Stimulated activated CD8-positive, alpha-beta memory T cell treated with anti-CD3 and anti-CD28 coated beads, Interleukin-12 subunit alpha, Interleukin-12 subunit beta, amount 100 ng/mL, for 4 hours (primary cell): ENCODE data around the gene DLGAP1.

Source experiments
- DNase-seq: peaks from one replicate; pipeline ENCODE4 v3.0.0-alpha.2; 2020; ENCODE audit warnings: low read depth

The DLGAP1 gene

DNA sequence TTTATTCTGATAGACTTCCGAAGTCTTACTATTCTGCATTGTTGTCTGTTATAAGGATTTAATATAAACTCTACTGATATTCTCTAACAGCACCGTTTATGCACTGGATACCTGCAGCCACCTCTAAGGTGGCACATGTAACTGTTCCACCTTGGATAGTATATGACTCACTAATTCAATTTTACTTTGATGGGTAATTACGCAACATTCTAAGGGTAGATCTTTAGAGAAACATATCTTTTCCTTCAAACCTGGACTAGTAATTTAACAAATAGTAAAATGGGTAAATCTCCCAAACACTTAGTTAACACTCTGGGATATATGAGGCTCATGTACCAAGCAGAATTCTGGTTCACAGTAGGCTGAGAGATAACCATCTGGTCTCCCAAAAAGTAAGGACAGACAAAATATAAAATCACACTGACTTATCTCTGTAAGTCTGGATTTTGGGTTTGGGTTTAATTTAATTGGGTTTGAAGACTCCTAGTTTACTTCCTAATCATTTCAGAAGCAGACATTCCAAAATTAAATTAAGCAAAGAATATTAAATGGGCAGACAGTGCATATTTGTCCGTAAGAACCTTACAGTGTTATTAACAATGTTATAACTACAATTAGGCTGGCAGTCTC is 590.3 kb downstream of the DLGAP1 start:
- no peak for DNase-seq

DNA sequence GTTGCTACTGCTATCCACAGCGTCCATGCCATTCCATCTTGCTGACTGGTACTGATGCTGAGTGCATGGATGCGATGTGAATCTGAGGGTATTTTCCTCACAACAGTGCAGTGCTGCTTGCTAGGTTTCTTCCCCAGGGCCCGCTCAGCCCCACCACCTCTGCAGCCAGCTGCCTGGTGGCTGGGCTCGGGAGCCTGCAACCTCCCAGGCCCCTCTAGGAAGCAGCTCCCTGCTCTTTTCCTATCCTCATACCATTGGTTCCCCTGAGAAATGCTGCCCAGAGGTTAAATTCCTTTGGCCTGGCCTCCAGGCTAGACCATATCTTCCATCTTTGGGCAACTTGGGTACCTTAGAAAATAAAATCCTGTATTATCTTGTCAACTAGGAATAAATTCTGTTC is 591.5 kb downstream of the DLGAP1 start:
- no peak for DNase-seq

GRCh38 chr18:3863006-3863405 is 592.1 kb downstream of the DLGAP1 start:
- no peak for DNase-seq

GRCh38 chr18:3861495-3861894 is 593.6 kb downstream of the DLGAP1 start:
- DNase-seq: no peak

GRCh38 chr18:3857544-3857943 is 597.6 kb downstream of the DLGAP1 start:
- DNase-seq: no peak

DNA sequence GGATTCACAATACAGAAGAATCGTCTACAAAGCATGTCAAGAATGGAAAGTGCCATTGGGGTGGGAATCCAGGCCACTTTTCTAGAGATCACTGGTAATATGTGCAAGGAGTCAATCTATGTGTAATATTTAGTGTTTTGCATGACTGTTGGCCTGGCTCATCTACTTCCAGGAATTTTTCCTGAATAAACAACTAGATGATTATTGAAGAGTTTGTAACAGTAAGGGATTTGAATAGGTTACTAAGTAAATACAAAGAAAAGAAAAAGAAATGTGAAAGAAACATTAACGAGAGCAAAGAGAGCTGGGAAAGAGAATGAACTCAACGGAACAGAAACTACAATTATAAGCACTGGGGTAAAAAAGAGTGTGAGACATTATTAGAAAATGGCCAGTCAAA is 599.1 kb downstream of the DLGAP1 start:
- DNase-seq: no peak

- no peak for DNase-seq
Observed at GRCh38 chr18:3852321-3852720, 602.8 kb downstream of the DLGAP1 start.

GRCh38 chr18:3851159-3851558 is 603.9 kb downstream of the DLGAP1 start:
- DNase-seq: no peak

- DNase-seq: no peak
Observed at GRCh38 chr18:3848316-3848715, 606.8 kb downstream of the DLGAP1 start.

DNA sequence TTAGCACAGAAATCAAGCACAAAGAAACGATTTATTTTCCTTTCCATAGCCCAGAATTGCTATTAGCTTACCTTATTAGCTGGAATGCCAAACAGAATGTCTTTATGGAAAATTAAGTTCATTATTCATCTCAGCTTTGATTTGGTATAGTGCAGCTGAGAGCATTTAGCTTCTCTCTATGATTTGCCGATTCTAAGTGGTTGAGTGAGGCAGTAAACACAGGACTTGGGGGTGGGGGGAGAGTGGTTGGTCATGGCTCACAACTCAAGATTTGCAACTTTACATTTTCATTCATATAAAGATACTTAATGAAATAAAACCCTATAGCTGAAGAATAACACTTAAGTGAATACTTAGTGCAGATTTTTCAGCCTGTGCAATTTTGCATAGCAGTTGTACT is 609.9 kb downstream of the DLGAP1 start:
- no peak for DNase-seq

- DNase-seq: no peak
Observed at GRCh38 chr18:3842844-3843243, 612.3 kb downstream of the DLGAP1 start.

- no peak for DNase-seq
Observed at GRCh38 chr18:3840766-3841165, 614.3 kb downstream of the DLGAP1 start.

GRCh38 chr18:3839581-3839981 is 615.5 kb downstream of the DLGAP1 start:
- no peak for DNase-seq

GRCh38 chr18:3836483-3837335 is 618.4 kb downstream of the DLGAP1 start:
- DNase-seq: no peak

DNA sequence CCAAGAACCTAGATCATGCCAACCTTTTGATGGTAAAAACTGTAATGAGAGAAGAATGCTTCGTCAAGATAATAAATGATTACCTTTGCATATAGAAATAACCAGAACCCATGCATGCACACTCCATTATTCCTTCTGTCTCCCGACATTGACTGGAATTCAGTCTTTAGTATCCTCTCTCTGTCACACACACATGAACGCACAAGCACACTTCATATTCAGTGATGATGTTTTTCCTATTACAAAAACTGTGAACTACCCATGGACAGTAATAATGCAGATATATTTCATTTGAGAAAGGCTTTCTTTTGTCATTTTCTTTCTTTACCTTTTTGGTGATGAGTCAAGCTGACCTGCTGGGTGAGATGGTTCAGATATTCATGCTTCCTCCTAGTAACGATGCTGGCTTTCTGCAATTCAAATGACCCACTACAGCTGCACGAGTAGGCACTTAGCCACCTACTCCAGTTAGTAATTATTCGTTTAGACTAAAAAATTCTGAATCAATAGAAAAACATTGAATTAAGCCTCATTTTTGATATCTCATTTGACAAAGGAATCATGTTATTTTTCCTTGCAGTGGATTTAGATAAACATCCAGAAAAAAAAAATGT is 623.0 kb downstream of the DLGAP1 start:
- DNase-seq: no peak

DNA sequence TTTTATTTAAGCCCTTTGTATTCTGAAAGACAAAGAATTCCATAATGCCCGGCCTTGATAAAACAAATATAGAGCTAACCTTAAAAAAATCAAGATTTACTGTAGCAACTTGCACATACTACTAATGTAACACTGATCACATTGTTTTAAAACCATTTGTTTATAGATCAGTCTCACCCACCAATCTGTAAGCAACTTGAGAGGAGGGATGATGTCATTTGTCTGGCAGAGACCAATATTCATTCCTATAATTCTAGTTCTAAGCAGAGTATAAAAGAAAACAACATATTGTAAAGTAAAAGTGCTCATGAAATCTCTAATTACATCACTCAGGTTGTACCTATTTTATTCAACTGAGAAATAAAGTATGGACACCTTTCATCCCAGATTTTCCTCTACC is 624.5 kb downstream of the DLGAP1 start:
- DNase-seq: no peak

DNA sequence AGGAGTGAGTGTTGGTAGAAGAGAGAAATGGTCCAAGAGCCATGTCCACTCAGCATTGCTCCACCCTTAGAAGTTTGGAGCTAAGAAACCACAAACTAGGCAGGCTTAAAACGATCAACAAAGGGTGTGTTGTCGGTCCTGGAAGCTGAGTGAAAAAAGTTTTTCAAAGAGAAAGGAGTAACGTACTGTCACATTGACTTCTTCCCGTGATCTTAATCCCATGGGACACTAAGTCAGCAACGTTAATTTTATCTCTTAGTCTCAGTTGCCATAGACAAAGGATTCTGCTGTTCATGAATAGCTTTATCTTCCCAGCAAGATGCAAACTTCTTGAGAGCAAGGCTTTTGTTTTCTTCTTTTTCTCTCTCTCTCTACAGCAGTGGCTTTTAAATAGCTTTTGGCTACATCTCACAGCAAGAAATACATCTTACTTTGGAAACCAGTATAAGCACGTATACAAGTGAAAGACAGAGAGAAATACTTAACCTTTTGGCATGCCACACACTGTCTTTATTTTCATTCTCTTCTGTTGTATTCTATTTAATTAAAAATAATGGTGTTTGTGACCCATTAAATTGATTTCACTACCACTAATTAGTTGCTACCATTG is 627.8 kb downstream of the DLGAP1 start:
- DNase-seq: no peak

- DNase-seq: no peak
Observed at GRCh38 chr18:3826021-3826420, 629.1 kb downstream of the DLGAP1 start.

GRCh38 chr18:3824101-3824500 is 631.0 kb downstream of the DLGAP1 start:
- no peak for DNase-seq

- DNase-seq: no peak
Observed at GRCh38 chr18:3823073-3823472, 632.0 kb downstream of the DLGAP1 start.

DNA sequence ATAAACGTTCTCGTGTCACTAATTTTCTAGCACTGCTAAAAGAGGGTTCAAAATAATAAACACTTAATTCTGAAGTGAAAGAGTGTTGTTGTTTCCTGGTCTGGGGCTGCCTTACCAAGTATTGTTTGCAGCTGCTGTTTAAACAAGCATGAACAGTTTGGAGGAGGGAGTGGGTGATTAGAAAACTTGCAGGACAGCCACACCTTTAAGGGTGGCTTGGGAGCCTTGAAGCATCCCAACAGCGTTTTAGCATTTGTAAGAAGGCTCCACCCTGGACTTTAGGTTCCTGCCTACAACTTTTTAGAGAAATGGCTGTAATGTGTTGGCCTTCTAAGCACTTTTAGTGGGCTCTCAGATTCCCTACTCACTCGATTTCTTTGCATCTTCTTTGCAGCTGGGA is 633.6 kb downstream of the DLGAP1 start:
- DNase-seq: no peak

DNA sequence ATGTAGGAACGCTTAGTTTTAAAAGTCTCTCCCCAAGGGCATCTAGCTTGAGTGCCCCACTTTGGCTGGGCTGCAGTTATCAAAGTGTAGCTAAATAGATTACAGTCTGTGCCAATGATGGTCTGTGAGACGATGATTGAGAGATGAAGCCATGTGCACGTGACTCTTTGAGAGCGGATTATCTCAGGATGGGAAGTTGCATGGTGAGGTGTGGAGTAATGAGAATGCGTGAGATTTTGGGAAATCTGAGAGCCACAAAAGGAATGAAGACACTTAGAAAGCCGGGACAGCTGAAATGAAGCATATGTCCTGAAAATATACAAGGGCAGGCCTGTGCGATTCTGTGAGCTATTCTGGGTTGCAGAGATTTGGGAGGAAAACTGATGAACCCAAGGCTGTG is 635.1 kb downstream of the DLGAP1 start:
- no peak for DNase-seq
